Caki2 (cell line): ENCODE data around the gene SPOCD1. TPM values are rescaled to one million over a fixed set of nuclear protein-coding genes. Genes with fewer than 3 reads are reported as not detected.

Experiments used
- DNase-seq: peaks from one replicate; pipeline ENCODE4 v3.0.0-alpha.2; 2015; ENCODE audit warnings: low read depth
- in situ Hi-C: cut with HindIII; loops from 2 replicates; pipeline ENCODE4 v1.10.0; 2016; ENCODE audit warnings: low sequenced_read_pairs, low pct_unique_long_range_greater_than_20kb, mixed read lengths
- total RNA-seq: library from RNA; depleted of rRNA; stranded (reverse); fragments of >200 nt; shearing (Covaris generic); gene quantifications from 2 replicates; pipeline ENCODE4 v1.2.3, GENCODE V29; 2014; ENCODE audit warnings: low replicate concordance

SPOCD1 gene
- total RNA-seq, 1 experiment from 2014 or later, result 4.4 TPM

GRCh38 chr1:31753707-31754349 is 62.0 kb downstream of the SPOCD1 start:
- in situ Hi-C loops, result no loop called here
- no peak for DNase-seq

GRCh38 chr1:31752952-31753475 is 62.8 kb downstream of the SPOCD1 start:
- in situ Hi-C loops, result no loop called here
- DNase-seq, result no peak

GRCh38 chr1:31752258-31752657 is 63.6 kb downstream of the SPOCD1 start:
- DNase-seq, result no peak
- in situ Hi-C loops, result no loop called here

GRCh38 chr1:31751822-31752241 is 64.0 kb downstream of the SPOCD1 start:
- DNase-seq, result no peak
- in situ Hi-C loops, result no loop called here

- DNase-seq, result no peak
- in situ Hi-C loops, result no loop called here
Observed at GRCh38 chr1:31750858-31751510, 64.8 kb downstream of the SPOCD1 start.

- no peak for DNase-seq
- in situ Hi-C loops, result no loop called here
Observed at GRCh38 chr1:31749785-31750735, 65.8 kb downstream of the SPOCD1 start.

GRCh38 chr1:31748365-31748764 is 67.5 kb downstream of the SPOCD1 start:
- in situ Hi-C loops, result no loop called here
- DNase-seq, result no peak

GRCh38 chr1:31747304-31747703 is 68.5 kb downstream of the SPOCD1 start:
- in situ Hi-C loops, result no loop called here
- DNase-seq, result no peak

GRCh38 chr1:31746687-31747086 is 69.1 kb downstream of the SPOCD1 start:
- in situ Hi-C loops, result no loop called here
- no peak for DNase-seq

- in situ Hi-C loops, result no loop called here
- no peak for DNase-seq
Observed at GRCh38 chr1:31745946-31746670, 69.7 kb downstream of the SPOCD1 start.

GRCh38 chr1:31745096-31745945 is 70.5 kb downstream of the SPOCD1 start:
- in situ Hi-C loops, result no loop called here
- peak; percentile 46 for DNase-seq

GRCh38 chr1:31744165-31744888 is 71.5 kb downstream of the SPOCD1 start:
- in situ Hi-C loops, result no loop called here
- no peak for DNase-seq

GRCh38 chr1:31742462-31743212 is 73.2 kb downstream of the SPOCD1 start:
- DNase-seq, result no peak
- in situ Hi-C loops, result no loop called here
